ENCODE results near the gene EPHB1.

The EPHB1 gene

GRCh38 chr3:135040321-135041240 lies 245.5 kb downstream of the EPHB1 start:
- Mint-ChIP-seq H3K4me3 (no peak overlapping the region), H3K4me1 (peaks cover 20% of the 10 kb centered on the region), H3K36me3 (ENCODE audit: low read depth) (no peaks in the 10 kb centered on the region), H3K9me3 (no peaks in the 10 kb centered on the region), H3K27ac (no peak overlapping the region), H3K27me3 (ENCODE audit: low read depth) (peaks cover 16% of the 10 kb centered on the region)
- no peak for TF ChIP-seq CTCF (IDR thresholded peaks at IDR 0.05; ENCODE audit: unreplicated experiment in 3 of 3)

- H3K27me3 Mint-ChIP-seq (ENCODE audit: low read depth) = peaks cover 16% of the 10 kb centered on the region
- no peaks in the 10 kb centered on the region for H3K36me3 Mint-ChIP-seq (ENCODE audit: low read depth)
- H3K4me3 Mint-ChIP-seq = no peak overlapping the region
- peaks cover 16% of the 10 kb centered on the region for H3K4me1 Mint-ChIP-seq
- no peak for TF ChIP-seq CTCF (IDR thresholded peaks at IDR 0.05; ENCODE audit: unreplicated experiment in 3 of 3)
- no peak overlapping the region for H3K27ac Mint-ChIP-seq
- H3K9me3 Mint-ChIP-seq = no peaks in the 10 kb centered on the region
These were observed 246.5 kb downstream of the EPHB1 start for GRCh38 chr3:135041601-135042000.

GRCh38 chr3:135047061-135047460 lies 252.0 kb downstream of the EPHB1 start:
- Mint-ChIP-seq H3K27me3 (ENCODE audit: low read depth) (no peaks in the 10 kb centered on the region), H3K4me3 (no peak overlapping the region), H3K27ac (no peak overlapping the region), H3K9me3 (no peaks in the 10 kb centered on the region), H3K4me1 (no peaks in the 10 kb centered on the region), H3K36me3 (ENCODE audit: low read depth) (no peaks in the 10 kb centered on the region)
- no peak for TF ChIP-seq CTCF (IDR thresholded peaks at IDR 0.05; ENCODE audit: unreplicated experiment in 3 of 3)

- Mint-ChIP-seq H3K36me3 (ENCODE audit: low read depth) (no peaks in the 10 kb centered on the region), H3K27me3 (ENCODE audit: low read depth) (no peaks in the 10 kb centered on the region), H3K27ac (no peak overlapping the region), H3K4me3 (no peak overlapping the region), H3K4me1 (no peaks in the 10 kb centered on the region), H3K9me3 (no peaks in the 10 kb centered on the region)
- no peak for TF ChIP-seq CTCF (IDR thresholded peaks at IDR 0.05; ENCODE audit: unreplicated experiment in 3 of 3)
These were observed 255.5 kb downstream of the EPHB1 start for GRCh38 chr3:135050536-135050935.

- Mint-ChIP-seq H3K27me3 (ENCODE audit: low read depth) (peaks cover 8% of the 10 kb centered on the region), H3K27ac (no peak overlapping the region), H3K4me1 (no peaks in the 10 kb centered on the region), H3K4me3 (no peak overlapping the region), H3K36me3 (ENCODE audit: low read depth) (no peaks in the 10 kb centered on the region), H3K9me3 (no peaks in the 10 kb centered on the region)
- no peak for TF ChIP-seq CTCF (IDR thresholded peaks at IDR 0.05; ENCODE audit: unreplicated experiment in 3 of 3)
These were observed 256.4 kb downstream of the EPHB1 start for GRCh38 chr3:135051409-135051973.
